Activated CD4-positive, alpha-beta T cell treated with anti-CD3 and anti-CD28 coated beads, Interleukin-2, amount 50 U/mL, for 1 hour (primary cell): ENCODE measurements around the gene RPTOR.

Experiments used
- DNase-seq: peaks from one replicate; pipeline ENCODE4 v3.0.0-alpha.2; 2020

Gene RPTOR

GRCh38 chr17:80836971-80837481 lies 292.4 kb downstream of the RPTOR start:
- no peak for DNase-seq

GRCh38 chr17:80837711-80838110 lies 293.1 kb downstream of the RPTOR start:
- no peak for DNase-seq

- DNase-seq: no peak
Observed at GRCh38 chr17:80838311-80839025, 293.8 kb downstream of the RPTOR start.

GRCh38 chr17:80839026-80839345 lies 294.3 kb downstream of the RPTOR start:
- no peak for DNase-seq

- DNase-seq: no peak
Observed at GRCh38 chr17:80839511-80839941, 294.9 kb downstream of the RPTOR start.

GRCh38 chr17:80839970-80840369 lies 295.3 kb downstream of the RPTOR start:
- no peak for DNase-seq

GRCh38 chr17:80842456-80843013 lies 297.9 kb downstream of the RPTOR start:
- no peak for DNase-seq

- no peak for DNase-seq
Observed at GRCh38 chr17:80843741-80844156, 299.1 kb downstream of the RPTOR start.

GRCh38 chr17:80844418-80844990 lies 299.9 kb downstream of the RPTOR start:
- no peak for DNase-seq

- no peak for DNase-seq
Observed at GRCh38 chr17:80845069-80845862, 300.6 kb downstream of the RPTOR start.

GRCh38 chr17:80845863-80846671 lies 301.4 kb downstream of the RPTOR start:
- DNase-seq: no peak

GRCh38 chr17:80846932-80847331 lies 302.3 kb downstream of the RPTOR start:
- DNase-seq: no peak

GRCh38 chr17:80847496-80848230 lies 303.0 kb downstream of the RPTOR start:
- DNase-seq: peak; percentile 50

- DNase-seq: no peak
Observed at GRCh38 chr17:80848449-80849102, 303.9 kb downstream of the RPTOR start.

GRCh38 chr17:80849119-80849518 lies 304.5 kb downstream of the RPTOR start:
- DNase-seq: no peak

GRCh38 chr17:80850109-80850508 lies 305.5 kb downstream of the RPTOR start:
- DNase-seq: no peak

- no peak for DNase-seq
Observed at GRCh38 chr17:80850817-80851216, 306.2 kb downstream of the RPTOR start.

- no peak for DNase-seq
Observed at GRCh38 chr17:80851277-80851925, 306.8 kb downstream of the RPTOR start.

GRCh38 chr17:80852476-80853015 lies 307.9 kb downstream of the RPTOR start:
- no peak for DNase-seq

- DNase-seq: no peak
Observed at GRCh38 chr17:80853076-80853475, 308.4 kb downstream of the RPTOR start.

GRCh38 chr17:80854220-80854619 lies 309.6 kb downstream of the RPTOR start:
- no peak for DNase-seq
